ENCODE measurements around the gene WHAMM. TPM values are rescaled to one million over a fixed set of nuclear protein-coding genes. Genes with fewer than 3 reads are reported as not detected.

Gene WHAMM
- total and polyA plus RNA-seq, 2 donors (not counting 3 experiments of a cell fraction or from before 2014, with no cell fraction given): 4.1 to 9.4 TPM

- CTCF ChIA-PET: no interaction called here
- Histone ChIP-seq H4K20me1 (replicated peaks; ENCODE audit: control insufficient read depth, extremely low read depth, insufficient read depth, low read length) (no peaks in the 10 kb centered on the region), H3K4me3 (replicated peaks in 1 of 3; ENCODE audit: insufficient read depth in 1 of 3, low read depth in 1 of 3, low read length in 3 of 3) (no peak overlapping the region), H3K27ac (ENCODE audit: insufficient read depth, low read depth, low read length) (no peak overlapping the region), H3K4me1 (ENCODE audit: control insufficient read depth, extremely low read depth, insufficient read depth, low read length) (no peaks in the 10 kb centered on the region), H3K9me1 (replicated peaks; ENCODE audit: control insufficient read depth, extremely low read depth, insufficient read depth, low read length) (no peaks in the 10 kb centered on the region), H2AFZ (ENCODE audit: low read depth, low read length) (no peak overlapping the region), H3K9ac (replicated peaks; ENCODE audit: extremely low read depth, insufficient read depth, low read length) (no peak overlapping the region), H3K36me3 (ENCODE audit: control insufficient read depth in 2 of 2, extremely low read depth in 1 of 2, insufficient read depth in 2 of 2, low read length in 2 of 2) (no peaks in the 10 kb centered on the region), H3K27me3 (ENCODE audit: control insufficient read depth in 2 of 2, insufficient read depth in 2 of 2, low read length in 2 of 2) (peaks cover 0 to 4% of the 10 kb centered on the region in 2 experiments), H3K9me3 (replicated peaks; ENCODE audit: control insufficient read depth, insufficient read depth, low read length) (no peaks in the 10 kb centered on the region), H3K4me2 (ENCODE audit: insufficient read depth, low read length) (no peak overlapping the region), H3K79me2 (ENCODE audit: control insufficient read depth, insufficient read depth, low read length) (no peaks in the 10 kb centered on the region)
- intact Hi-C loops (cut with micrococcal nuclease) (no loop called here), dilution Hi-C loops (cut with MboI; ENCODE audit: extremely low pct_ligation_motif_present, low sequenced_read_pairs) (no loop called here)
- DNase-seq (ENCODE audit: low read depth, low spot score) (no peak), FAIRE-seq (no peak)
- BruUV-seq (replicated peaks): no TSS peak
- TF ChIP-seq EZH2 (IDR thresholded peaks at IDR 0.05; ENCODE audit: borderline replicate concordance, low read depth, low read length, severe bottlenecking) (no peak), MYC (IDR thresholded peaks at IDR 0.05; ENCODE audit: low read depth, low read length) (no peak), MAX (IDR thresholded peaks at IDR 0.05; ENCODE audit: insufficient read depth, insufficient read length) (no peak), FOS (IDR thresholded peaks at IDR 0.05; ENCODE audit: borderline replicate concordance, insufficient read depth, low read length) (no peak), POLR2AphosphoS5 (IDR thresholded peaks at IDR 0.05; ENCODE audit: insufficient read depth, low read depth, low read length) (no peak), POLR2A (IDR thresholded peaks at IDR 0.05; ENCODE audit: low read depth, low read length) (no peak), CTCF (IDR thresholded peaks at IDR 0.05; ENCODE audit: extremely low read depth in 1 of 2, insufficient read depth in 1 of 2, low read depth in 1 of 2, low read length in 2 of 2) (no peak), GATA2 (IDR thresholded peaks at IDR 0.05; ENCODE audit: insufficient read depth, insufficient read length, low read depth, low read length) (no peak), JUN (IDR thresholded peaks at IDR 0.05; ENCODE audit: borderline replicate concordance, insufficient read depth, insufficient read length, low read depth) (no peak)
- POLR2A ChIA-PET: no interaction called here
Observed at GRCh38 chr15:82798104-82798503, 11.3 kb upstream of the WHAMM start.
